ENCODE results near the gene IPO13.

GRCh38 chr1:43904660-43905551 lies 41.8 kb upstream of the IPO13 start:
- no peak for TF ChIP-seq CTCF (IDR thresholded peaks at IDR 0.05; ENCODE audit: poor library complexity)
- no peak for TF ChIP-seq EZH2 (IDR thresholded peaks at IDR 0.05; ENCODE audit: borderline replicate concordance)
- no peak for TF ChIP-seq EZH2phosphoT487 (IDR thresholded peaks at IDR 0.05; ENCODE audit: low read depth, severe bottlenecking, unreplicated experiment)

Data from hepatocyte (in vitro differentiated cells).